ENCODE data around the gene PTPRK. TPM values are rescaled to one million over a fixed set of nuclear protein-coding genes. Genes with fewer than 3 reads are reported as not detected.

Gene PTPRK
- total RNA-seq, 1 donor from 2014 or later: 46.3 TPM

DNA sequence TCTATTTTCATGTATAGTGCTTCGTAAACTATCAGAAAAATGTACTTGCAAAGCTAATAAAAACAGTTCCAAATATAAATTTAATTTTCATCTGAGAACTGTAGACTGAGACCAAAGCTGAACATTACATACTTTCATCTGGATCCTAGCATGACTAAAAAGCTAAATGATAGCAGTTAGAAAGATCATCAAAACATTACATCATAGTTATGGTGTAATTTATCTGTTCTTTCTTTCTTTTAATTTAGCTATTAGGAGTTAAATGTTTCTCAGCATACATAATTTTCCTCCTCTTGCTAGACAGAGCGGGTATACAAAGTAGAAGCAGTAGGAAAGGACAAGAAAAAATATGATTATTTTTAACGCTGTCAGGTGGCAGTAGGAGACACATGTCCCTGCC lies 455.3 kb downstream of the PTPRK start:
- DNase-seq: no peak

- no peak for DNase-seq
Measured at GRCh38 chr6:128064540-128064895, 455.9 kb downstream of the PTPRK start.

DNA sequence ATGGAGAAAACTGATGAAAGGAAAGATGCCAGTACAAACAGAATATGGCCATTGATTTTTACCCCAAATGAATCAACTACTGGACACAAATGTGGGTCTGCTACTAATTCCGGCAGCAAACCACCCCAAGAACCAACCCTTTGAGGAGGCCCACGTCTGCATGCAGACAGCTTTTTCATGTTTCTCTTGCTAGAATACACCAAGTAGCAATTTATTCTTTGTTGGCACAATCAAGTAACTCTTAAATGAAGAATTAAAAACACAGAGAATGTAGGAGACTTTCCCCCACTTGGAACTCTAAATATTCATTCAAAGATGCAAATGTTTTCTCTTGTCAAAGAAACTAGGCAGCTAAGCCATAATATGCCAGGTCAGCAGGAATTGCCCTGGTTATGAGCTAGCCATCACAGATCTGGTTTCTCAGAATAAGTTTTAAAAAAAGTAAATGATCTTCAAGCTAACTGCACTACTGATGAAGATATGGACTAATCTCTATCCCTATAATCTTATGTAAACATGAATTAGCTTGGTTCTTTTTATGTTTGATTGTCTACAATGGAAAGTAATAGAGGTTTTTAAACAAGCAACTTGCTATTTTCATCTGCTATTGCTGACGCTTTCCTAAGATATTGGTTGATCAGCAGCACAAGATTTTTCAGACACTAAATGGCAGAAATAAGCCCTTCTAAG lies 456.4 kb downstream of the PTPRK start:
- DNase-seq: no peak

DNA sequence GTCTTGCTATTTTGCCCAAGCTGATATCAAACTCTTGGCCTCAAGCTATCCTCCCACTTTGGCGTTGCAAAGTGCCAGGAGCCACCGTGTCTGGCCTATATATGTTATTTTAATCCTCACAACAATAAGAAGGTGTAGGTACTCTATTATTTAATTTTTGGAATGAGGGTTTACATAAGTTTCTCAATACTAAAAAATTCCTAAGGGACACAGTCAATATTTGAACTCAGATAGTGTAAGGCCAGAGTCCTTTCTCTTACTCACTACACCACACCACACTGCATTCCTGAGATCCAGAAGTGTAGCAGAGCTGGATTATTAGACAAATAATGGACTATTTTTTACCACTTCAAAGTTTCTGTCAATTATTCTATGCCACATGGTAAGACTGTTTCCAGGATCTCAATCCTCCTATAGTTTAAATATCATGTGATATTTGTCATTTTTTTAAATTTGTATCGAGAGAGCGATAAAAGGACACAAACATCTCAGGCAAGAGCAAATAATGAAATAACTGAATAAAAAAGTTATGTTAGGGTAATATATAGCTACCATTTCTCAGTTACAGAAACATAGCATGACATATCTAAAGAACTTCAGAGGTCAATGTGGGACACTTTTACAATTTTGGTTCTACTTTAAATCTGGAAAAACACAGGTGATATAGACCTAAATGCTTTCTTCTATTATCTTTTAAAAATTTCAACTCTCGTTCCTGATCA lies 457.4 kb downstream of the PTPRK start:
- DNase-seq: no peak

- DNase-seq: no peak
Measured at GRCh38 chr6:128057946-128058345, 462.5 kb downstream of the PTPRK start.

DNA sequence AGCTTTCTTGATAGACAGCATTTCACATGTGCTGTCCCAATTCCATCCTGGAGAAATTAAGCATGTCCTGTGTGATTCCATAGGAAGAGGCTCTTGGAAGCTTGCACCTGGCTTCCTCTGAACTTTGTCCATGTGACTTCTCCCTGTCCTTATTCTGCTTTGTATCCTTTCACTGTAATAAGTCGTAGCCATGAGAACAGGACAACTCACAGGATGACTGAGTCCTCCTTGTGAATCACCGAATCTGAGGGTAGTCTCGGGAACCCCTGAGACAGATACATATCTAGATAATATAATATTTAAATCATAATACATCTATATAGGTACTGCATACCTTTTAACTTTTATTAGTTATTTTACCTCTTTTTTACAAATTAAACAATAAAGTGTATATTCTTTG lies 462.9 kb downstream of the PTPRK start:
- no peak for DNase-seq

GRCh38 chr6:128053109-128053508 lies 467.3 kb downstream of the PTPRK start:
- DNase-seq: no peak

DNA sequence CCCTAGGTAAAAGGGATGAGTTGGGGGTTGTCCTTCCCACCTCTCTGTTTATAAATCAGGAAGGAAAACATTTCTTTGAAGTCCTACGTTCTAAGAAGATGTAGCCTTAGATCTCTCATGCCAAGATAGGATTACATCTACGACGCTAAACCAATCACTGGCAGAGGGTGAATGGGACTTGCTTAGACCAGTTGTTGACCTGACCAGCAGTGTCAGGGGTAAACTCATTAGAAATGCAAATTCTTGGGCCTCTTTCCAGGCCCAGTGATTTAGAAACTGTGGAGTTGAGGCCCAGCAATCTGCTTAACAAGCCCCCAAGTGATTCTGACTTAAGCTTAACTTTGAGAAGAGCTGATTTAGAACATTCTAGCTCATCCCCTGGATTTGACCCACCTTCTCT lies 472.4 kb downstream of the PTPRK start:
- no peak for DNase-seq

DNA sequence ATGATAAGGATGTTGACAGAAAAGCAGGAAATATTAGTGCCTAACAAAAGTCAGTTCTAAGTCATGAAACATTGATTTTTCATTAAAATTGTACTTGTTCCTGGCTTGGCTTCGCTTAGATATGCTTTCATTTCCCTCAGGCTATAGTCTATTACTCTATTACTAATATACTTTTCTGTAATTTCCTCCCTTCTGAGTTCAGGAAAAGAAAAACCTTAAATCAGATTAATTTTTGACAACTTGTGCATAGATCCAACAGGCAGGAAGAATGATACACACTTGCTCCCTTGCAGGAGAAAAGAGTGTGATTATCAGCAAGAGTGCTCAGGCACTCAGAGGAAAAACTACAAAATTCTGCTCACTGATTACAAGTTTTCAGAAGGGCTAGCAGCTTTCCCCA lies 474.4 kb downstream of the PTPRK start:
- no peak for DNase-seq

GRCh38 chr6:128039543-128039942 lies 480.9 kb downstream of the PTPRK start:
- DNase-seq: peak; percentile 35

DNA sequence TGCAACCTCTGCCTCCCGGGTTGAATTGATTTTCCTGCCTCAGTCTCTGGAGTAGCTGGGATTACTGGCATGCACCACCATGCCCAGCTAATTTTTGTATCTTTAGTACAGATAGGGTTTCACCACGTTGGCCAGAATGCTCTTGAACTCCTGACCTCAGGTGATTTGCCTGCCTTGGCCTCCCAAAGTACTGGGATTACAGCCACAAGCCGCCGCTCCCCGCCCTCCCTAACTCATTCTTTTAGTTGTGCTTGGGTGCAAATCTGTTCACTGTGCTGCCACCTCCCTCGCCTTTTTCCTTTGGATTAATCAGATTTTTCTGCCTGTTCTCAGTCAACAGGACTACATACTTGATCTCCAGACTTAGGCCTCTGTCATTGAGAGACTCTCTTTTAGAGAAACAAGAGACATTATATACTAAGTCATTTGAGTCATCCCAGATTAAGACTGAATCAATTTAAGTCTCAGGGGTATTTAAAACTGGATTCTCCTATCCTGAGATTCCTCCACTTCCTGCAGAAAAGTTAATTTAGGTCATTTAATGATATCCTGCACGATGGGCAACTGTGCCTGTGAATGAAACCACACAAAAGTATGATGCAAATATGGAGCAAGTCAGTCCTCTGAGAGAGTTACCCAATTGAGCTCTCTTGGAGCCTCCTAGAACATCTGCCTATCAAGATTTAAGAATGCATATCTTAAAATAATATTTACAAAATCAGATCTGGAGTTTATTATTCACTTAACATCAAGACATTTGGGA lies 483.4 kb downstream of the PTPRK start:
- DNase-seq: no peak

GRCh38 chr6:128033156-128033555 lies 487.2 kb downstream of the PTPRK start:
- DNase-seq: peak; percentile 4

- DNase-seq: no peak
Measured at GRCh38 chr6:128032042-128032441, 488.4 kb downstream of the PTPRK start.

- DNase-seq: no peak
Measured at GRCh38 chr6:128029826-128030225, 490.6 kb downstream of the PTPRK start.

DNA sequence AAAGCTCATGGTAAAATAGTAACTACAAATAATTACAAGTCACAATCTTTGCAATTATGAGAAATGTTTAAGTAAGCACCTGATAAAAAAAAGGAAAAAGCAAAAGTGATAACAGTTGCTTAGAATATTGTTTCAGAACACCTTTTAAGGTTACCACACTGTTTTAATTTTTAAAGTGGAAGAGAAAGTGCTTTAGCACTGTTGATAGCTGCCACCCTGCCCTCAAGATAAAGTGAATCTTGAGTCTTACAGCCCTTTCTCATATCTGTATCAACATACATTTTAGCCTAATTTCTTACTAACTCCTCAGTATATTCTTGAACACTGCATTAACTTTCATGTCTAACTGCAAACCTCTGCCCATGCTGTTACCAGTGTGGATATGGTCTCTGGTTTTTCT lies 492.2 kb downstream of the PTPRK start:
- no peak for DNase-seq

DNA sequence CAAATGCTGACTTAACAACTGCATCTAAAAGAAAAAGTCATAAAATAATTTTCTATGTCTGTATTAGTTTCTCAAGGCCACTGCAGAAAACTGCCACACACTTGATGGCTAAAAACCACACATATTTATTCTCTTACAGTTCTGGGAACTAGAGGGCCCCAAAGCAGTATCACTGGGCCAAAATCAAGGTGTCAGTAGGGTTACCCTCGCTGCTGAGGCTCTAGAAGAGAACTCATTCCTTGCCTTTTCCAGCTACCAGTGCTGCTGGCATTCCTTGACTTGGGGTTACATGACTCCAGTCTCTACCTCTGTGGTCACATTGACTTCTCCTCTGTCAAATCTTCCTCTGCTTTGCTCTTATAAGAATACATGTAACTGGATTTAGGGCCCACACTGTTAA lies 494.9 kb downstream of the PTPRK start:
- DNase-seq: no peak

GRCh38 chr6:128024969-128025368 lies 495.4 kb downstream of the PTPRK start:
- no peak for DNase-seq

- no peak for DNase-seq
Measured at GRCh38 chr6:128024046-128024445, 496.4 kb downstream of the PTPRK start.

DNA sequence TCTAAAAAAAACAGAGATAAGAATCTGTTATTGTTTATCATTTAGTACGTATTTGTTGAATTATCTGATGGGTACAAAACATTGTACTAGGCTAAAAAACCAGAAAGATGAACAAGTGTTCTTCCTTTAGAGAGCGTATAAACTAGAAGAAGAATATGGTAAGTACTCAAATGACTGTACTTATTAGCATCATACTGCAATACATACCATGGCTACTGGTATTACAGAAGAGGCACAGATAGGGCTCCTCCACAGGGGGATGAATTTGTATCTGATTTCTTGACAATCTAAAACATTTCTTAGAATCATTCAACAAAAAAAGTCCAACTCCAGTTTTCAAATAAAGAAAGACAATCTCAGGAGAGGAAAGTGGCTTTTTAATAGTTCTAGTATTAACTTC lies 501.6 kb downstream of the PTPRK start:
- no peak for DNase-seq

DNA sequence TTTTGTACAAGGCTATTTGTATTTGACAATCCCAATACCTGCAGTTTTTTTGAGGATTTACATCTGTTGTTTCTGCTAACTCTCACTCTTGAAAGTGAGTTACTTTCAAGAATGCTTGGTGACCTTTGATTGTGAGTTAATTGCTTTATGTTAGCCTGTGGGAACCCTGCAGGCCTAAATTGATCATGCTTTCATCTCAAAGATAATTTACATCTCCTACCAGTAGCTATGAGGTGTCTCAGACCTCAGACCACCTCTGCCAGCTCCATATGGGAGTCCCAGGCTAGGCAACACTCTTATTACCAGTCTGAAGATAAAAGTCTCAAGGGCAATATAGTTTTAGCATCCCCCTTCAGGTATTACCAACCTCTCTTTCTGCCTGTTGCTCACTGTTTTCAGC lies 503.1 kb downstream of the PTPRK start:
- DNase-seq: no peak

- DNase-seq: no peak
Measured at GRCh38 chr6:128007658-128008057, 512.7 kb downstream of the PTPRK start.

DNA sequence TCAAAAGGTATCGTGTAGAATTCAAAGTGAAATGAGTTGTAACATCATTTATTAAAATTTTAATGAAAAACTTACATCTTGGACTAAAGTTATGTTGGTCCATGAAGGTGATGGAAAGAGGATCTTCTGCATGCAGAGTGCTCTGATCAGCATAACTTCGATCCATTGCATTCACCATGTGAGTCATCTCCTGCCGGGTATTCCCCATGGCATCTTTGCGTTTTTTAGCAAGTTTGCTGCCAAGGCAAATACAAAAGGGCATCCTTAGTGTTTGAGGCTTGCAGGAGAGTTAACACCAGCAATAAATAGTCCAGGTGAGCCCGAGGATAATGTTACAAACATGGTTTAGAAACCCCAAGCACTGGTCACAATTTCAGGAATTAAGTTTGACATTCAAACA lies 515.4 kb downstream of the PTPRK start:
- no peak for DNase-seq

DNA sequence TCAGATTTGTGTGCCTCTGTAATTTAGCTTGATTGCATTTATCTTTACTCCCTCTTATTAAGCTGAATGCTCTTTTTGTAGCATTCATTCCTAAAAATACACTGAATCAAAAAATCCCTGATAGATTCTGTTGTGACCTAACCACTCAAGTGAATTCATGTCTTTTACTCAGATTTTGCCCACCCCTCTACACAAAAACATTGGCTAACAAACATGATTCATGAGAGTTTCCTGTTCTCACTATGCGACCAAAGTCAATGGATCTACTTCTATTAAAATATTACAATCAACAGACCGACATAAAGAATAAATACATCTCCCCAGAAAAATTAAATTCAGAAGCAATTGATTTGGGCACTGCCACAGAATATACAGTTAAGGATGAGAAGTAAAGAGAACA lies 520.0 kb downstream of the PTPRK start:
- DNase-seq: no peak

GRCh38 chr6:127998985-127999384 lies 521.4 kb downstream of the PTPRK start:
- no peak for DNase-seq
